ENCODE measurements around the gene RNASE13. TPM values are rescaled to one million over a fixed set of nuclear protein-coding genes. Genes with fewer than 3 reads are reported as not detected.
A peak's percentile ranks its signal among the peaks of the same experiment; 100 is the strongest.

The RNASE13 gene
- total RNA-seq, 1 experiment from 2014 or later: not detected

- peak overlapping the region; percentile 72 for H2AFZ ChIP-seq (ENCODE audit: low read length)
- Mint-ChIP-seq H3K9me3 (no peaks in the 10 kb centered on the region), H3K4me1 (peaks cover 24 to 26% of the 10 kb centered on the region in 2 experiments), H3K4me3 (peak overlapping the region in 1 of 2 experiments; percentile 4; a peak in 1 of 5 replicates), H3K36me3 (ENCODE audit: insufficient read depth in 1 of 3, low read depth in 3 of 3) (no peaks in the 10 kb centered on the region), H3K27me3 (ENCODE audit: low read depth) (peaks cover 36% of the 10 kb centered on the region), H3K27ac (no peak overlapping the region)
- no peak overlapping the region for H2AK5ac ChIP-seq (ENCODE audit: insufficient read length, low read length)
- H3K9me3 ChIP-seq (ENCODE audit: control insufficient read depth, low read depth, low read length): no peaks in the 10 kb centered on the region
- H3K79me2 ChIP-seq (ENCODE audit: insufficient read depth, low read length): no peaks in the 10 kb centered on the region
- H3K23me2 ChIP-seq (ENCODE audit: insufficient read length, low read depth, low read length, poor library complexity, severe bottlenecking): no peaks in the 10 kb centered on the region
- no peak overlapping the region for H3K18ac ChIP-seq (ENCODE audit: insufficient read length, low read depth, low read length)
- no peak overlapping the region for H2BK12ac ChIP-seq (ENCODE audit: insufficient read length, low read depth, low read length)
- no peak overlapping the region for H3K56ac ChIP-seq (ENCODE audit: insufficient read length, low read depth, low read length)
- TF ChIP-seq, protein P1, sequence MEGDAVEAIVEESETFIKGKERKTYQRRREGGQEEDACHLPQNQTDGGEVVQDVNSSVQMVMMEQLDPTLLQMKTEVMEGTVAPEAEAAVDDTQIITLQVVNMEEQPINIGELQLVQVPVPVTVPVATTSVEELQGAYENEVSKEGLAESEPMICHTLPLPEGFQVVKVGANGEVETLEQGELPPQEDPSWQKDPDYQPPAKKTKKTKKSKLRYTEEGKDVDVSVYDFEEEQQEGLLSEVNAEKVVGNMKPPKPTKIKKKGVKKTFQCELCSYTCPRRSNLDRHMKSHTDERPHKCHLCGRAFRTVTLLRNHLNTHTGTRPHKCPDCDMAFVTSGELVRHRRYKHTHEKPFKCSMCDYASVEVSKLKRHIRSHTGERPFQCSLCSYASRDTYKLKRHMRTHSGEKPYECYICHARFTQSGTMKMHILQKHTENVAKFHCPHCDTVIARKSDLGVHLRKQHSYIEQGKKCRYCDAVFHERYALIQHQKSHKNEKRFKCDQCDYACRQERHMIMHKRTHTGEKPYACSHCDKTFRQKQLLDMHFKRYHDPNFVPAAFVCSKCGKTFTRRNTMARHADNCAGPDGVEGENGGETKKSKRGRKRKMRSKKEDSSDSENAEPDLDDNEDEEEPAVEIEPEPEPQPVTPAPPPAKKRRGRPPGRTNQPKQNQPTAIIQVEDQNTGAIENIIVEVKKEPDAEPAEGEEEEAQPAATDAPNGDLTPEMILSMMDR (conservative IDR thresholded peaks at IDR 0.05): peak; percentile 78
- no peak overlapping the region for H4K8ac ChIP-seq (replicated peaks; ENCODE audit: insufficient read length, low read depth, low read length)
- no peaks in the 10 kb centered on the region for H3K79me1 ChIP-seq (ENCODE audit: insufficient read depth, low read depth, low read length, poor library complexity, severe bottlenecking)
- no peak overlapping the region for H3K4ac ChIP-seq (ENCODE audit: low read depth, low read length)
- no peak overlapping the region for H4K91ac ChIP-seq (ENCODE audit: insufficient read length, low read depth, low read length)
- H3K9ac ChIP-seq (ENCODE audit: extremely low read depth, insufficient read length, low read length): no peak overlapping the region
- H4K5ac ChIP-seq (ENCODE audit: insufficient read length, low read depth, low read length): no peak overlapping the region
- H3K23ac ChIP-seq (ENCODE audit: insufficient read length, low read depth, low read length): no peak overlapping the region
- H2BK20ac ChIP-seq (ENCODE audit: low read depth, low read length, poor library complexity, severe bottlenecking): no peak overlapping the region
- no peak overlapping the region for H2BK5ac ChIP-seq (ENCODE audit: insufficient read length, low read length)
- H3T11ph ChIP-seq (ENCODE audit: low read length): no peak overlapping the region
- H3K27me3 ChIP-seq (ENCODE audit: insufficient read depth, low read length): no peaks in the 10 kb centered on the region
- no peak overlapping the region for H2BK15ac ChIP-seq (ENCODE audit: low read depth, low read length)
- WGBS (ENCODE audit: extremely low coverage, insufficient read length, low lambda C conversion rate): no CpG with 5 or more reads among the region's 8 CpGs
- peaks cover 5% of the 10 kb centered on the region for H3K4me1 ChIP-seq (ENCODE audit: insufficient read depth, low read length)
- H4K20me1 ChIP-seq (ENCODE audit: control insufficient read depth, insufficient read depth, insufficient read length): no peaks in the 10 kb centered on the region
- no peak overlapping the region for H3K4me2 ChIP-seq (ENCODE audit: insufficient read depth, insufficient read length, low read length)
- no peak overlapping the region for H2BK120ac ChIP-seq (ENCODE audit: low read depth, low read length, poor library complexity, severe bottlenecking)
- peak; percentile 61 for DNase-seq
- no peak overlapping the region for H3K14ac ChIP-seq (ENCODE audit: insufficient read depth, low read length)
- no peak overlapping the region for H3K27ac ChIP-seq (ENCODE audit: insufficient read length, low read depth, low read length)
These were observed 5.2 kb upstream of the RNASE13 start for GRCh38 chr14:21039585-21040369.
